COLO668 (cell line): ENCODE data around the gene BPIFB3.

Experiments
- DNase-seq: peaks from one replicate; lab custom pipeline; 2025; ENCODE audit not compliant: unreplicated experiment; lab: John Stamatoyannopoulos, UW

The BPIFB3 gene

GRCh38 chr20:33061658-33062028 lies 7.9 kb downstream of the BPIFB3 start:
- no peak for DNase-seq

DNA sequence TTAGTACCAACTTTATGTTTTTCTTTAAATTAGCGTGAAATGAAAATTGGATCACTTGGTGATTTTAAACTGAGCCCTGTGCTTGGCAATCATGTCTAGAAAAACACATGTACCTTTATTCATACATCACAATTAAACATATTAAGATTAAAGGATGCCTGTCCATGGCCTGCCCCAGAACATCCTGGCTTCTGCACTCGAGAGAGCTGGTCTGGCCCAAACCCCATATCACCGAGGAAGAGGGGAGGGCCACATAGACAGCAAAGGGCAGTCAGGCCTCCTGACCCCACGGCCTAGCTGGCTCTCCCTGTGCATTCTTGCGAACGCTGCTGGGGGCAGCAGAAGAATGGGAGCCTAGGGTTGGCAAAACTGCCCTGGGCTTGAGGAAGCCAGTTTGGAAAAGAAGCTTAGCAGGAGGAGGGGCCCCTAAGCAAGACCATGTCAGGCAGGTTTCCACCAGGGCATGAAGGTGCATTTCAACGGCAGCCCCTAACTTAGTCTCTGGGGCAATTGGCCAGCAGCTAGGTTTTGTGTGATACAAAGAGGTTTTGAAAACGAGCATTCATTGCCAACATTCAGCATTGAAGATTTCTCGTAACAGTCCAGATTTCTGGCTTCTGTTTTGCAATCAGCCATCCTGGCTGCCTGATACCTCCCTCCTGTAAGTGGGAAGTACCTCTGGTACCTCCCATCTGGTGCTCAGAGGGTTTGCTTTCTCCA lies 8.6 kb downstream of the BPIFB3 start:
- no peak for DNase-seq

- DNase-seq: no peak
Measured at GRCh38 chr20:33062825-33063149, 9.1 kb downstream of the BPIFB3 start.

DNA sequence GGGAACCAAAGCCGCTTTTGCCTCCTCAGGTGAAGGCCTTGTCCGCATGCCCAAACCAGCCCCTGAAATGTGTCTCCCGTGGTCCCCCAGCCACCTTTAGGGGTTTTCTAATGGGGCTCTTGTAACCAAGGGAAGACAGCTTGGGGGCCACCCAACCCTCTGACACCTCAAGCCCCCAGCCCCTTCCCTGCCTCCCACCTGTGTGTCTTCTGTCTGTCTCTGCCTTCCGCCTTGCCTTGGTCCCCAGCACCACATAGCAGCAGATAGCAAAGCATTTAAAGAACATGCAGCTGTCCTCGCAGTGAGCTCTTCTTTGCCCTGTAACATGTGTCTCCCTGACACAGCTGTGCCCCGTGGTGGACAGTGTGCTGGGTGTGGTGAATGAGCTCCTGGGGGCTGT lies 9.6 kb downstream of the BPIFB3 start:
- no peak for DNase-seq

DNA sequence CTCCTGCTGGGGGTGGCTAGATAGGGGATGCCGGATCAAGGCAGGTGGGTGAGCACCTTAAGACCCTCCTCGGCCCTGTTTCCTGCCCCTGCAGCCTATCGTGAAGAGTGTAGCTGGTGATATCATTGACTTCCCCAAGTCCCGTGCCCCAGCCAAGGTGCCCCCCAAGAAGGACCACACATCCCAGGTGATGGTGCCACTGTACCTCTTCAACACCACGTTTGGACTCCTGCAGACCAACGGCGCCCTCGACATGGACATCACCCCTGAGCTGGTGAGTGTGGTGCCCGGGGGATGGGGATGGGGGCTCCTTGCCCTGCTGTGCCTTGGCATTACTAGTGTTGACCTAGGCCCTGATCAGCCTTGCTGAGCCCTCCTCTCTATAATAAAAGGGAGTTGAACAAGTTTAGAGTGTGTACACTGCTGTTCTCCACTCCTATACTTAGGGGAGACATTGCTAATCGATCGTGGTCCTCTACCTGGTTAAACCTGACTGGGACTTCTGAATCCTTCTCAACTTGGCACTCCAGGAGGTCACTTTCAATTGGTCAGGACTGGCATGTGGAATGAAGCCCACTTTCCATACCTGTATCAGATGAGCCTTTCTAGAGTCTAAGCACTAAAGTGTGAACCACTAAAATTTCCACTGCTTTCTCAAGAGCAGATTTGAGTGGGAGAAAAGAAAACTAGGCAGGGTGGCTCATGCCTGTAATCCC lies 11.0 kb downstream of the BPIFB3 start:
- DNase-seq: no peak

- DNase-seq: no peak
Measured at GRCh38 chr20:33065785-33066184, 12.1 kb downstream of the BPIFB3 start.

DNA sequence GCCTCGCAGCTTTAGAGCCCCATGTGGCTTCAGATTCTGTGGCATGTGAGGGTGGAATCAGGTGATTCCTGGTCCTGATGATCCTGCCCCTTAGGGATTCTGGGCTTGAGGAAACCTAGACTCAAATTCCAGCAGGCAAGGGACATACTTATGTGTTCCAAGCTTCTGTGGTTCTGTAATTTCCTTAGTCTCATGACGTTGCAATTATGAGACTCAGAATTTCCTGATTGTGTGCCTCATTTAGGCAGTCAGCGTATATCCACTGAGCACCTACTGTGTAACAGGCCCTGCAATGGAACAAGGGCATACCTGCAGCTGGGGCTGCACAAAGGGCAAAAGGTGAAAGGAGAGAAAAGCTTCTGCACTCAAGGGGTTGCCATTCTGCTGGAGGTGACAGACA lies 14.1 kb downstream of the BPIFB3 start:
- DNase-seq: no peak

GRCh38 chr20:33068251-33068939 lies 14.7 kb downstream of the BPIFB3 start:
- no peak for DNase-seq

DNA sequence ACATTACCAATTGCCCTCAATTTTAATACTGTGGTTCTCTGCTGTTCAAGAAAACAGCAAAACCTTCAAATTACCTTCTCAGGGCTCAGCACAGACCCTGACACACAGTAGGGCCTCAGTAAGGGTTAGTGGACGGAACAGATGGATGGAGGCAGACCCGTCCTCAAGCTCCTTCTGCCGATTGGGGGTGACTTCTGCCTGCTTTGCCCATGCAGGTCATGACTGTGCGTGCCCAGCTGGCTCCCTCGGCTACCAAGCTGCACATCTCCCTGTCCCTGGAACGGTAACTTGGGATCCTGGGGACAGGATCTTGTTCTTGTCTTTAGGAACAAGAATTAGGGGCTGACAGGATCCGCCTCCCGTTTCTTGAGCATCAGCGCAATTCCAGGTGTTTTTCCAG lies 16.0 kb downstream of the BPIFB3 start:
- DNase-seq: no peak

DNA sequence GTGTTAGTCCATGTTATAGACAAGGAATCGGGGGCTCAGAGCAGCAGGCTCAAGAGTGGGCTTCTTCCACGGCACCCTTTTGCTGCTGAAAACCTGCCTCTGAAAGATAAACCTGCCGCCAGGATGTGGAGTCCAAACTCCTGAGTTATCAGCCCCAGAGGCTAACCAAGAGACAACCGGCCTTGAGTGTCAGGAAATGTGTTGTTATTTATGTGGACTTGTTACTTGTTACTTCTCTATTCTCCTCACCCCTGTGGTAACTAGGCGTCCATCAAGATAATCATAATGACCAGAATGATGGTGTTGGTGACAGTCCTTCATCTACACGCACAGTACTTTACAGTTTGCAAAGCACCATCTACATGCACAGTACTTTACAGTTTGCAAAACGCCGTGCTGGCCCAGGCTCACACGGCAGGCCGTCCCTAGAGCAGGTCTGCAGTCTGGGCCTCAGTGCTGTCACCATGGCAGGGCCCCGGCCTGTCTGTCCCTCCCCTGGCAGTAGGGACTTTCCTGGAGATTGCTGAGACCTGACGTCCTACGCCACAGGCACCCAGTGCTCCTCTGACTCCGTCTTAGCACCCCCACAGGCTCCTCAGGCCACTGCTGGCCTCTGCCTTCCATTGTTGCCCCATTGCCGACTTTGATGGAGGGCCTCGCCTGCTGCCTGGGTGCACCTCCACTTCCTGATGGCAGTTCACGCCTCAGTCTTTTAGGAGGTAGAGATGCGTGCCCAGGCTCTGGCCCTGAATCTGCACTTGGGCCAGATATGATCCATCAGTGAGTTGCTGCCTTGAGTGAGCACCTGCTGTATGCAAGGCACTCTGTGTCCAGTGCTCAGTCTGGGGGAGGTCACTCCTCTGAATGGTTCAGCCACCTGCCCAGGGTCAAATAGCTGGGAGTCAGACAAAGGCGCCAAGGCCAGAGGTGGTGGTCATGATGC lies 16.7 kb downstream of the BPIFB3 start:
- DNase-seq: no peak

DNA sequence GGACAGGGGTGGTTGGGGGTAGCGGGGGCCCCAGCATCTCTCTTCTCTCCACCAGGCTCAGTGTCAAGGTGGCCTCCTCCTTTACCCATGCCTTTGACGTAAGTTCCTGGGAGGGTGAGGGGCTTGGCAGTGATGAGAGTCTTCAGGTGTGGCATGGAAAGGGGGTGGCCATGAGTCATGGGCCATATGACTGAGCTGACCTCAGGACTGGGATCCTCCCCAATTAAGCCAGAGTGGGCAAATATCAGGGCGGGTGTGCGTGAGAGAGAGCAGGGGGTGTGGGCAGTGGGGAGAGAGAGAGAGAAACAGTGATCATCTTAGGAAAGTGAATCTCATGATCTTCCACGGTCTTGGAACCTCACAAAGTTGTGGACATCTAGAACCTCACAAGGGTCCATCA lies 17.5 kb downstream of the BPIFB3 start:
- no peak for DNase-seq

DNA sequence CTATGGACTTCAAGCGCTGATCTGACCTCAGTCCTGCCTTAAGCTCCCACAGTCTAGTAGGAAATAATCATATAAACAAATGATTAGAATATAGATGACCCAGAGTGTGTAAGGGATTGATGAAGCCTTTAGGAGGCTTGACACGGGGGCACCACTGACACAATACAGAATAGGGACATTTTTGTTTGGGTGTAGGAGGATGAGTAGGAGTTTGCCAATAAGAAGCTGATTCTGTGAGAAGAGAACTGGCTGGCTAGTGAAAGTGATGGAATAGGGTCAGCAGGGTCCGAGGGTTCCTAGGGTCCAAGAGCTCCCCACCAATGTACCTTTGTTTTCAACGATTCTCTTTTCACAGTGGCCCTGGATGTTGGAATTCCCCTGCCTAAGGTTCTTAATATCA lies 18.7 kb downstream of the BPIFB3 start:
- no peak for DNase-seq

GRCh38 chr20:33072813-33073212 lies 19.1 kb downstream of the BPIFB3 start:
- no peak for DNase-seq

DNA sequence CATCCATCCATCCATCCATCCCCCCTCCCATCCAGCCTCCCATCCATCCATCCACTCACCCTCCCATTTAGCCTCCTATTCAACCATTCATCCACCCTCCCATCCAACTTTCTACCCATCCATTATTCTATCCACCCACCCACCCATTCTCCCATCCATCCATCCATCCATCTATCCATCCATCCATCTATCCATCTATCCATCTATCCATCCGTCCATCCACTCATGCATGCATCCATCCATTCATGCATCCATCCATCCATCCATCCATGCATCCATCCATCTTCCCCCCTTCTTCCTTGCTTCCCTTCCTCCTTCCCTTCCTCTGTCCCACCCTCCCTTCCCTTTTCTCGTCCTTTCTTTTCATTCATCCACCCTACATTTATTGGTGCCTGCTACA lies 21.0 kb downstream of the BPIFB3 start:
- DNase-seq: no peak

- DNase-seq: no peak
Measured at GRCh38 chr20:33075281-33075680, 21.6 kb downstream of the BPIFB3 start.

GRCh38 chr20:33076662-33077372 lies 23.1 kb downstream of the BPIFB3 start:
- no peak for DNase-seq

DNA sequence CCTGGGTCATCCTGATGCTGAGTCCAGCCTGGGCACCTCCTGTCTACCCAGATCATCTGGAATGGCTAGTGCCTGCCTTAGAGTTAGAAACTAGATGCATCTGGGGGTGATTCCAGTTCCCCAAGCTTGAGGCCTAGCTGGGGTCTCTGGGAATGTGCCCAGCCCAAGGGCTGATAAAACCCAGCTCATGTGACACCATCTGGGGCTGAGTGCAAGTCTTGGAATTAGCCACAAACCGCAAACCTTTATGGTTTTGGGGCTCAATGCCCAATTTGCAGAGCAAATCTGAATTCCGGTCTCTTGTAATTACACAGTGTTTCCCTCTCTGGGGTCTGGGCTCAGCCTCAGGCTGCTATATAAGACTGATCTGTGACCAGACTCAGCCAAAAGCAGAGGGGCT lies 25.6 kb downstream of the BPIFB3 start, which contains the start of gene BPIFB4:
Gene BPIFB4 (plus strand): TSS at position 385 of the 400 bp plus-strand sequence. CDS start 1,884 bp downstream, outside the sequence.
- no peak for DNase-seq

DNA sequence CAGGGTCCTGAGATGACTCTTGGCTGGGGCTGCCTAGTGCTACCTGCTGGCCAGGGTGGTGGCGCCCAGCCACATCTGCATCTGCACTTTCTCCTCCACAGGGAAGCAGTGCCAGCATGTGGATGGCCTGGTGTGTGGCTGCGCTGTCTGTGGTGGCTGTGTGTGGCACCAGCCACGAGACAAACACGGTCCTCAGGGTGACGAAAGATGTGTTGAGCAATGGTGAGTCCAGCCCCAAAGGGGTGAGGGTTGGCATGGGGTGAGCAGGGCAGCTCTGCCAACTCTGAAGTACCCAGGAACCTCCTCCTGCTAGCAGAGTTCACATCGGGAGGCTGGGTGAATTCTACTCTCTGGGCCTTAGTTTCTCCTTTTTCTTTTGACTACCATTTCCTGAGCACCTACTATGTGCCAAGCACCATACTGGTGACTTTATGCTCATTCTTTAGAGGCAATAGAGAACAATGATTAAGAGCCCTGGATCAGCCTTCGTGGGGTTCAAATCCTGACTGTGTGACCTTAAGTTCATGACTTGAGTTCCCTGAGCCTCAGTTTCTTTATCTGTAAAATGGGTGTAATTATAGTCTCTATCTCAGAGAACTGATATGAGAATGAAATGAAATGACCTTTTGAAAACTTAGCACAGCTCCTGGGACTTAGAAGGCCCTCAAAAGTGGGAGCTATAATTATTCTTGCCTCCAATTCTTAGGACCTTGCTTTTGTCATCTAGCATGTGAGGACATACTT lies 27.9 kb downstream of the BPIFB3 start:
- no peak for DNase-seq

DNA sequence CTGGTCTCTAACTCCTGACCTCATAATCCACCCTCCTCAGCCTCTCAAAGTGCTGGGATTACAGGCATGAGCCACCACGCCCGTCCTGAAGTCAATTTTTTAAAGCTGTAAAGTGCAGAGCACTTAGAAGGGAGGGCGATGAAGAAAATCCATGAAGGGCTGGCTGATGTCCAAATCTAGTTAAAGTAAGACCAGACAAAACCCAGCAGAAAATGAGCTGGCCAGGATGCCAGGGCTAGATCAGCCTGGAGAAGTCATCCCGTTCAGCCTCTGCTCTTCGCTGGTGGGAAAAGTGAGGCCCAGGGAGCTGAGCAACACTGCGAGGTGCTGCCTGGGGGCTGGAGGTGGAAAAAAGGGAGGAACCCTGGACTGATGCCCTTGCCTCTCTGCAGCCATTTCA lies 28.8 kb downstream of the BPIFB3 start:
- DNase-seq: no peak
